ENCODE results near the gene DRAM1.

Gene DRAM1

GRCh38 chr12:101931498-101932326 lies 54.3 kb downstream of the DRAM1 start:
- Histone ChIP-seq H3K4me3 (ENCODE audit: low read depth in 1 of 2, low read length in 1 of 2) (no peak overlapping the region), H3K27me3 (no peaks in the 10 kb centered on the region), H3K4me1 (ENCODE audit: control insufficient read depth in 1 of 2, insufficient read depth in 1 of 2, low read depth in 1 of 2, low read length in 1 of 2) (peaks cover 41 to 45% of the 10 kb centered on the region in 2 experiments), H3K9me3 (no peaks in the 10 kb centered on the region), H3K36me3 (no peaks in the 10 kb centered on the region), H3K27ac (no peak overlapping the region)
- no peak for TF ChIP-seq CTCF (IDR thresholded peaks at IDR 0.05)

GRCh38 chr12:101933866-101934514 lies 56.6 kb downstream of the DRAM1 start:
- H3K27me3 ChIP-seq: no peaks in the 10 kb centered on the region
- no peak overlapping the region for H3K4me3 ChIP-seq (ENCODE audit: low read depth in 1 of 2, low read length in 1 of 2)
- peaks cover 24 to 29% of the 10 kb centered on the region in 2 experiments for H3K4me1 ChIP-seq (ENCODE audit: control insufficient read depth in 1 of 2, insufficient read depth in 1 of 2, low read depth in 1 of 2, low read length in 1 of 2)
- H3K27ac ChIP-seq: no peak overlapping the region
- H3K36me3 ChIP-seq: no peaks in the 10 kb centered on the region
- TF ChIP-seq CTCF (IDR thresholded peaks at IDR 0.05): no peak
- no peaks in the 10 kb centered on the region for H3K9me3 ChIP-seq

GRCh38 chr12:101935890-101936746 lies 58.7 kb downstream of the DRAM1 start:
- no peak overlapping the region for H3K4me3 ChIP-seq (ENCODE audit: low read depth in 1 of 2, low read length in 1 of 2)
- peak overlapping the region; percentile 52 for H3K27ac ChIP-seq
- TF ChIP-seq CTCF (IDR thresholded peaks at IDR 0.05): no peak

GRCh38 chr12:101939306-101939705 lies 61.9 kb downstream of the DRAM1 start:
- no peaks in the 10 kb centered on the region for H3K27me3 ChIP-seq
- peaks cover 21 to 27% of the 10 kb centered on the region in 2 experiments for H3K4me1 ChIP-seq (ENCODE audit: control insufficient read depth in 1 of 2, insufficient read depth in 1 of 2, low read depth in 1 of 2, low read length in 1 of 2)
- no peak overlapping the region for H3K27ac ChIP-seq
- H3K4me3 ChIP-seq (ENCODE audit: low read depth in 1 of 2, low read length in 1 of 2): no peak overlapping the region
- no peak for TF ChIP-seq CTCF (IDR thresholded peaks at IDR 0.05)
- H3K9me3 ChIP-seq: no peaks in the 10 kb centered on the region
- no peaks in the 10 kb centered on the region for H3K36me3 ChIP-seq

More at GRCh38 chr12:101935890-101936746, 58.7 kb downstream of the DRAM1 start:
- peaks cover 21 to 27% of the 10 kb centered on the region in 2 experiments for H3K4me1 ChIP-seq (ENCODE audit: control insufficient read depth in 1 of 2, insufficient read depth in 1 of 2, low read depth in 1 of 2, low read length in 1 of 2)
- H3K9me3 ChIP-seq: no peaks in the 10 kb centered on the region
- H3K36me3 ChIP-seq: no peaks in the 10 kb centered on the region
- no peaks in the 10 kb centered on the region for H3K27me3 ChIP-seq

DNA sequence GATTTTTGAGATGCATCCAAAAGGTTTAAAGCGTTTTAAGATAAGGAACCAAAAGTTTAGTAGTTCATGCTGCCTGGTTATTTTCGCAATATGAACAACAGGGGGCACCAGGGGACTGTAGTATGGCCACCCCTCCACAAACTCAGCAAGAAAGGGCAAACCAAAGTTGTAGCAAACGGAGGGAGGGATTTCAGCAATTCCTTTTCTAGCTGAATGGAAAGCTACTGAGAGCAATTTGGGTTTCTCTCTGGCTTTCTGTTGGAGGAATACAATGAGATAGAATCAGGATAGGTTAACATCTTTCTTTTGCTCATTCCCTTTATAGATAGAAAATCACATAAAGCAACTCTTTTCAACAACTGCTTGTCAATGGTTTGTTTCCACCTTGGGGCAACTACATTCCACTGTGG lies 62.5 kb downstream of the DRAM1 start:
- Histone ChIP-seq H3K27ac (no peak overlapping the region), H3K4me3 (ENCODE audit: low read depth in 1 of 2, low read length in 1 of 2) (no peak overlapping the region), H3K9me3 (no peaks in the 10 kb centered on the region), H3K36me3 (no peaks in the 10 kb centered on the region), H3K27me3 (no peaks in the 10 kb centered on the region), H3K4me1 (ENCODE audit: control insufficient read depth in 1 of 2, insufficient read depth in 1 of 2, low read depth in 1 of 2, low read length in 1 of 2) (peaks cover 21 to 25% of the 10 kb centered on the region in 2 experiments)
- peak; percentile 22 for TF ChIP-seq CTCF (IDR thresholded peaks at IDR 0.05)

Measured in neutrophil (primary cell).